DND-41 (cell line): Measurements from ENCODE around the gene IL1RAP.

ENCODE experiments used
- CTCF ChIP-seq: IDR thresholded peaks from 2 replicates; pipeline ENCODE4 v1.5.1; 2012; ENCODE audit warnings: borderline replicate concordance, low read length, moderate library complexity, mild to moderate bottlenecking; ENCODE audit not compliant: poor library complexity, severe bottlenecking; ENCODE audit errors: extremely low read depth
- EZH2 ChIP-seq: IDR thresholded peaks from 3 replicates; pipeline ENCODE4 v1.6.1; 2012; ENCODE audit warnings: borderline replicate concordance, low read depth, mild to moderate bottlenecking, moderate library complexity, low read length, inconsistent platforms; ENCODE audit not compliant: severe bottlenecking

GRCh38 chr3:190641564-190641963, 127.7 kb downstream of the IL1RAP start:
- no peak for TF ChIP-seq CTCF
- no peak for TF ChIP-seq EZH2
